Choroid plexus epithelial cell (primary cell): ENCODE measurements around the gene NTM.
A peak's percentile ranks its signal among the peaks of the same experiment; 100 is the strongest.
"Not testable (repeated sequence)": the region's sequence is repeated elsewhere in the genome, so short reads cannot be mapped to it uniquely, and the experiment has no call there.

Experiments
- DNase-seq: peaks from one replicate; pipeline ENCODE4 v3.0.0-alpha.2; 2010; ENCODE audit warnings: low read depth
- H3K4me3 ChIP-seq: 2 replicates; pipeline ENCODE4 v1.5.1; 2011; ENCODE audit warnings: low read depth, mild to moderate bottlenecking, control low read depth, low read length, moderate library complexity
- CTCF ChIP-seq: conservative IDR thresholded peaks from 2 replicates; pipeline ENCODE4 v1.5.1; 2011; ENCODE audit warnings: low read depth, mild to moderate bottlenecking, control low read depth, inconsistent platforms, low read length, moderate library complexity

NTM gene

GRCh38 chr11:132315696-132316095, 945.3 kb downstream of the NTM start:
- H3K4me3 ChIP-seq = no peak overlapping the region
- no peak for DNase-seq
- TF ChIP-seq CTCF = no peak

- TF ChIP-seq CTCF = peak; percentile 11
- no peak overlapping the region for H3K4me3 ChIP-seq
- DNase-seq = peak; percentile 66
Observed at GRCh38 chr11:132318421-132319157, 948.2 kb downstream of the NTM start.

GRCh38 chr11:132319419-132319818, 949.0 kb downstream of the NTM start:
- not testable (repeated sequence) for H3K4me3 ChIP-seq, DNase-seq

GRCh38 chr11:132330515-132330914, 960.1 kb downstream of the NTM start:
- peak; percentile 10 for DNase-seq
- TF ChIP-seq CTCF = no peak
- no peak overlapping the region for H3K4me3 ChIP-seq

GRCh38 chr11:132332521-132332920, 962.1 kb downstream of the NTM start:
- H3K4me3 ChIP-seq = no peak overlapping the region
- no peak for DNase-seq
- TF ChIP-seq CTCF = no peak

GRCh38 chr11:132334769-132335280, 964.4 kb downstream of the NTM start:
- no peak overlapping the region for H3K4me3 ChIP-seq
- TF ChIP-seq CTCF = no peak
- DNase-seq = peak; percentile 7

- TF ChIP-seq CTCF = no peak
- no peak overlapping the region for H3K4me3 ChIP-seq
- DNase-seq = no peak
Observed at GRCh38 chr11:132335311-132335710, 964.9 kb downstream of the NTM start.
